Neural progenitor cell (in vitro differentiated cells): ENCODE results near the gene PPY.

Experiments used
- CTCF ChIP-seq: fragments of 200-600 bp; sonication (generic); IDR thresholded peaks from 2 replicates; pipeline ENCODE4 v1.5.1; 2017; ENCODE audit warnings: antibody characterized with exemption, mild to moderate bottlenecking
- EZH2 ChIP-seq: fragments of 200-600 bp; sonication (generic); IDR thresholded peaks from 2 replicates; pipeline ENCODE4 v1.6.1; 2017; ENCODE audit warnings: antibody characterized with exemption, mild to moderate bottlenecking, moderate library complexity
- EZH2phosphoT487 ChIP-seq: fragments of 200-600 bp; sonication (generic); IDR thresholded peaks from 2 replicates; pipeline ENCODE4 v1.6.1; 2017; ENCODE audit warnings: antibody characterized with exemption

DNA sequence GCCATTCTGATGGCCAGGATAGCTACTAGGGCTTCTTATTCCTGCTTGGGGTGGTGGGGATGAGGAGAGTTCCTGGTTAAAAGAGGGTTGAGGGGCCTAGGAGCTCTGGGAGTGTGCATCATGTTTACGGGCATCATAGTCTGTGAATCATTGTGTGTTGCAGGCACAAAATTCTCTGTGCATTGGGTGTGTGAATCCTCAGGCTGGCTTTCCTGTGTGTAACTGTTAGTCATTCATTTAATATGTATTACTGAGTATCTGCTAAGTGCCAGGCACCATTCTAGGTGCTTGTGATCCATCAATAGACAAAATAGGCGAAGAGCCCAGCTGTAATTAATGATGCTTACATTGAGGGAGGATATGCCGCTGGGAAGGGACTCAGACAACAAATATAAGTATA is 5.8 kb downstream of the PPY start:
- no peak for TF ChIP-seq CTCF
- TF ChIP-seq EZH2: no peak
- TF ChIP-seq EZH2phosphoT487: no peak
